Parathyroid adenoma (tissue), 2 donors: ENCODE measurements around the gene TAF4.

Experiments used
- H2AFZ ChIP-seq: fragments of 300-600 bp; sonication (generic); one replicate; pipeline ENCODE4 v1.7.0; 2017; ENCODE audit warnings: antibody characterized with exemption, mild to moderate bottlenecking
- H3K27ac ChIP-seq: fragments of 300-600 bp; sonication (generic); one replicate; pipeline ENCODE4 v1.7.0; 2017
- H3K27me3 ChIP-seq: fragments of 300-600 bp; sonication (generic); one replicate; pipeline ENCODE4 v1.7.0; 2017; ENCODE audit warnings: low read length; ENCODE audit not compliant: control insufficient read depth, insufficient read depth
- H3K36me3 ChIP-seq: fragments of 300-600 bp; sonication (generic); one replicate; pipeline ENCODE4 v1.7.0; 2017; ENCODE audit warnings: low read length; ENCODE audit not compliant: control insufficient read depth, insufficient read depth
- H3K4me1 ChIP-seq: fragments of 300-600 bp; sonication (generic); one replicate; pipeline ENCODE4 v1.7.0; 2017; ENCODE audit warnings: control low read depth
- H3K4me2 ChIP-seq: fragments of 300-600 bp; sonication (generic); one replicate; pipeline ENCODE4 v1.7.0; 2017; ENCODE audit warnings: low read length
- H3K4me3 ChIP-seq: fragments of 300-600 bp; sonication (generic); one replicate; pipeline ENCODE4 v1.7.0; 2017; ENCODE audit warnings: low read depth, low read length
- H3K79me2 ChIP-seq: fragments of 300-600 bp; sonication (generic); one replicate; pipeline ENCODE4 v1.7.0; 2017; ENCODE audit warnings: control low read depth
- H3K9ac ChIP-seq: fragments of 300-600 bp; sonication (generic); one replicate; pipeline ENCODE4 v1.7.0; 2017; ENCODE audit warnings: mild to moderate bottlenecking
- H3K9me3 ChIP-seq: fragments of 300-600 bp; sonication (generic); one replicate; pipeline ENCODE4 v1.7.0; 2017; ENCODE audit warnings: low read length; ENCODE audit not compliant: control insufficient read depth
- CTCF ChIP-seq: fragments of 300-600 bp; sonication (generic); IDR thresholded peaks from one replicate; pipeline ENCODE4 v1.7.0; 2017; ENCODE audit warnings: antibody characterized with exemption, mild to moderate bottlenecking
- donor health status: primary hyperparathyroidism.

TAF4 gene

DNA sequence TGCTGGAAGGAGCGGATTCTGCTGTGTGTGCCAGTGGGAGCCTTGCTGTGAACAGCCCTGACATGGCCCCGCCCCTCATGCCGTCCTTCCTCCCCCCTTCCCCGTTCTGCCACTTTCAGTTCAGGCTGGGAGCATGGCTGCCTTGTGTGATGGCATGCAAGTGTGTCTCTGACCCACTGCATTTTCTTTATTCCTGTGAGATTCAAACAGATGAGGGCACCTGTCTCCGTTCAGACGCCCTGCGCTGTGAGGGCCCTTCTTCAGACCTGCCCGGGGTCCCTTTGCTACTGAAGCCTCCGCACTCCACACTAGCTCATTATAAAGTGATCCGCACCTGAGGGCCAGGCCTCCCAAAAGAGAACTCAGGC is 88.3 kb downstream of the TAF4 start:
- H3K4me3 ChIP-seq, result no peak overlapping the region
- no peaks in the 10 kb centered on the region for H3K27me3 ChIP-seq
- no peak overlapping the region for H3K27ac ChIP-seq
- no peaks in the 10 kb centered on the region for H3K36me3 ChIP-seq
- no peaks in the 10 kb centered on the region for H3K4me1 ChIP-seq
- no peak overlapping the region for H2AFZ ChIP-seq
- peaks cover 7% of the 10 kb centered on the region for H3K79me2 ChIP-seq
- H3K4me2 ChIP-seq, result no peak overlapping the region
- no peaks in the 10 kb centered on the region for H3K9me3 ChIP-seq
- no peak for TF ChIP-seq CTCF
- H3K9ac ChIP-seq, result no peak overlapping the region

DNA sequence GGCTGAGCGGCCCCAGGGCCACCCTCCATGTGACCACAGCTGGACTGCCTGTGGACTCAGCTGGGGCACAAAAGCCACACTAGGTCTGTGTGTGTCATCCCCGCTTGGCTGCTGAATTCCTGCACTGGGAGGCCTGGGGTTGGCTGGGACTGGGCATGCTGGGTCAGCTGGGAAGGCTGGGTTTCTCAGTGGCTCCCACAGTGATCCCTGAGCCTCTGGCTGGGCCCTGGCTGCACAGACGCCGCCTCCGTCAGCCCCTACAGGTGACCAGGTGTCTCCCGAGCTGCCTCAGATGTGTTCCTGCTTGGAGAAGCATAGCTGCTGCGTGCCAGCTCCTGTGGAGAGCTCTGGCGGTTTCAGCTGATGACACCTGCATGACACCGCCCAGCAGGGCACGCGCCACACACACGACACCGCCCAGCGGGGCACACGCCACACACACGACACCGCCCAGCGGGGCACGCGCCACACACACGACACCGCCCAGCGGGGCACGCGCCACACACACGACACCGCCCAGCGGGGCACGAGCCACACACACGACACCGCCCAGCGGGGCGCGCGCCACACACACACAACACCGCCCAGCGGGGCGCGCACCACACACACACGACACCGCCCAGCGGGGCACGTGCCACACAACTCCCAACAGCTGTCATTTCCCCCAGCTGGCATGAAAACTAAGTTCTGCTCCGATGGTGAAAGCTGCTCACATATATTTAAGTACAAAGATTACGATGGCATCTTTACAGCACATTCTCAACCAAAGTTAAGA is 88.8 kb downstream of the TAF4 start:
- no peak overlapping the region for H3K4me2 ChIP-seq
- no peaks in the 10 kb centered on the region for H3K36me3 ChIP-seq
- no peak overlapping the region for H2AFZ ChIP-seq
- H3K9me3 ChIP-seq, result no peaks in the 10 kb centered on the region
- H3K4me1 ChIP-seq, result no peaks in the 10 kb centered on the region
- H3K79me2 ChIP-seq, result peaks cover 6% of the 10 kb centered on the region
- H3K9ac ChIP-seq, result no peak overlapping the region
- H3K4me3 ChIP-seq, result no peak overlapping the region
- no peak overlapping the region for H3K27ac ChIP-seq
- no peak for TF ChIP-seq CTCF
- no peaks in the 10 kb centered on the region for H3K27me3 ChIP-seq

DNA sequence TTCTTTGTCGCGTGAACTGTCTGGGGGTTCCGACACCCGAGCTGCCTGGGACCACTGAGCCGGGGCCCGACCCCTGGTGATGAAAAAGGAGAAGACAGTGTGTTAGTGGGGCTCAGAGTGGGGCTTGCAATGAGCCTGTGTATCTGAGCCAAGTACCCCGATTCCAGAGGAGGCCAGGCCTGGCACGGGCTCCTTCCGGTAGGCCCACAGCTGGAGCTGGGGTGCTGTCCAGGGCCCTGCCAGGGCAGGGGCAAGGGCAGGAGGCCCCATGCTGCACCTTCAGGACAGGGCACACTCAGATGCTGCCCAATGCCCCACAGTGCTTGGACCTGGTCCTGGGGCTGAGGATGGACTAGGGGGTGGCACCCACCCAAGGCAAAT is 89.4 kb downstream of the TAF4 start:
- Histone ChIP-seq H3K9me3 (no peaks in the 10 kb centered on the region), H3K4me2 (no peak overlapping the region), H3K79me2 (peaks cover 6% of the 10 kb centered on the region), H3K4me3 (no peak overlapping the region), H3K27ac (no peak overlapping the region), H2AFZ (no peak overlapping the region), H3K4me1 (no peaks in the 10 kb centered on the region), H3K36me3 (no peaks in the 10 kb centered on the region), H3K9ac (no peak overlapping the region), H3K27me3 (no peaks in the 10 kb centered on the region)
- TF ChIP-seq CTCF, result no peak

DNA sequence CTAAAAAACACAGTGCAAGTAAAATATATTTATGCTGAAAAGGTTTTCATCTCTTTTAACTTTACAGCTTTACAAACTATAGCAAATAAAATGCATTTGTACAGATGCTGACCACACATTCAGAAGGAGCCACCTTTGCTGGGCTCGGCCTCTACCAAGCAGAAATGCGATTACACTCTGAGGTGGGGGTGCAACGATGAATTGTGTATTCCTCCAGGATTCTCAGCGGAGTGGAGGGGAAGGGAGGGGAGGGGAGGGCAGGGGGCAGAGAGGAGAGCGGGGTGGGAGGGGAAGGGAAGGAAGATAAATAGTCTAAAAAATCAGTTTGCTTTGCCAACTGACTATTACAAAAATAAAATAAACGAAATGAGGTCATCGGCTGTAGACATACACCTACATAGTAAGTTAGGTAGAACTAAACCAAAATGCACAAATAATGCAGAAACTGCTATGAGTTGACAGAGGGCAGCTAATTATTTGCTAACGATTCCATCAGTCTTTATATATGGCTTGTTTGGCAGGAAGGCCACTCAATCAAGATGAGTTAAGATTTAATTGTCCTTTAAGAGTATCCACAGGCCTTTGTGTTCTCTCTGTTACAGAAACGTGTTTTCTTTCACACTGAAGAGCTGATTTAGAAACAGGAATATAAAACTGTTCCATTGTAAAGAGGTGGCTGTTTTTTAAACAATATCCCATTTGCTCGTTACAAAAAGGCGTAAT is 90.1 kb downstream of the TAF4 start:
- no peak for TF ChIP-seq CTCF
- no peak overlapping the region for H2AFZ ChIP-seq
- no peaks in the 10 kb centered on the region for H3K9me3 ChIP-seq
- no peaks in the 10 kb centered on the region for H3K4me1 ChIP-seq
- no peak overlapping the region for H3K4me2 ChIP-seq
- H3K36me3 ChIP-seq, result no peaks in the 10 kb centered on the region
- no peak overlapping the region for H3K9ac ChIP-seq
- H3K27ac ChIP-seq, result no peak overlapping the region
- H3K79me2 ChIP-seq, result peaks cover 3% of the 10 kb centered on the region
- H3K27me3 ChIP-seq, result no peaks in the 10 kb centered on the region
- no peak overlapping the region for H3K4me3 ChIP-seq

GRCh38 chr20:61974357-61974665 is 91.4 kb downstream of the TAF4 start:
- Histone ChIP-seq H3K27me3 (no peaks in the 10 kb centered on the region), H3K36me3 (no peaks in the 10 kb centered on the region), H3K9me3 (no peaks in the 10 kb centered on the region), H2AFZ (no peak overlapping the region), H3K79me2 (peaks cover 3% of the 10 kb centered on the region), H3K9ac (no peak overlapping the region), H3K27ac (no peak overlapping the region), H3K4me3 (no peak overlapping the region), H3K4me1 (no peaks in the 10 kb centered on the region), H3K4me2 (no peak overlapping the region)
- no peak for TF ChIP-seq CTCF
